HG03460 (cell line): ENCODE measurements around the gene TAS1R3.
A peak's percentile ranks its signal among the peaks of the same experiment; 100 is the strongest.

Source experiments
- ATAC-seq: cut with Tn5 transposase; IDR thresholded peaks from one replicate; pipeline ENCODE4 v1.9.1; 2021; ENCODE audit not compliant: unreplicated experiment

Gene TAS1R3

GRCh38 chr1:1331068-1331965, at the start of gene TAS1R3:
Gene TAS1R3, plus strand, starts transcription at chr1:1331280. Its CDS starts 66 bp downstream, at chr1:1331346.
- no peak for ATAC-seq

GRCh38 chr1:1281533-1282321, 49.4 kb upstream of the TAS1R3 start:
- ATAC-seq = no peak

GRCh38 chr1:1282998-1283397, 48.1 kb upstream of the TAS1R3 start:
- no peak for ATAC-seq

- ATAC-seq = no peak
Measured at GRCh38 chr1:1283821-1284220, 47.3 kb upstream of the TAS1R3 start.

- ATAC-seq = no peak
Measured at GRCh38 chr1:1284221-1285101, 46.6 kb upstream of the TAS1R3 start.

- no peak for ATAC-seq
Measured at GRCh38 chr1:1285102-1285571, 45.9 kb upstream of the TAS1R3 start.

GRCh38 chr1:1285611-1286311, 45.3 kb upstream of the TAS1R3 start:
- no peak for ATAC-seq

GRCh38 chr1:1286313-1287261, 44.5 kb upstream of the TAS1R3 start:
- ATAC-seq = no peak

GRCh38 chr1:1287288-1288110, 43.6 kb upstream of the TAS1R3 start:
- ATAC-seq = no peak

GRCh38 chr1:1290238-1290731, 40.8 kb upstream of the TAS1R3 start:
- no peak for ATAC-seq

GRCh38 chr1:1291023-1291528, 40.0 kb upstream of the TAS1R3 start:
- ATAC-seq = no peak

- peak; percentile 42 for ATAC-seq
Measured at GRCh38 chr1:1291548-1292441, 39.3 kb upstream of the TAS1R3 start.

- no peak for ATAC-seq
Measured at GRCh38 chr1:1292442-1292779, 38.7 kb upstream of the TAS1R3 start.

GRCh38 chr1:1292851-1293250, 38.2 kb upstream of the TAS1R3 start:
- ATAC-seq = no peak

GRCh38 chr1:1293263-1294249, 37.5 kb upstream of the TAS1R3 start:
- ATAC-seq = no peak
